Stimulated activated CD8-positive, alpha-beta memory T cell treated with anti-CD3 and anti-CD28 coated beads, Interleukin-7, amount 100 ng/mL, for 48 hours (primary cell): Measurements from ENCODE around the gene FSD2.
"Not testable (repeated sequence)": the region's sequence is repeated elsewhere in the genome, so short reads cannot be mapped to it uniquely, and the experiment has no call there.

Source experiments
- DNase-seq, 2 donors: peaks; one replicate each; pipeline ENCODE4 v3.0.0-alpha.2; 2020; ENCODE audit warnings: low read depth in 1 of 2; ENCODE audit errors: extremely low read depth in 1 of 2

FSD2 gene

DNA sequence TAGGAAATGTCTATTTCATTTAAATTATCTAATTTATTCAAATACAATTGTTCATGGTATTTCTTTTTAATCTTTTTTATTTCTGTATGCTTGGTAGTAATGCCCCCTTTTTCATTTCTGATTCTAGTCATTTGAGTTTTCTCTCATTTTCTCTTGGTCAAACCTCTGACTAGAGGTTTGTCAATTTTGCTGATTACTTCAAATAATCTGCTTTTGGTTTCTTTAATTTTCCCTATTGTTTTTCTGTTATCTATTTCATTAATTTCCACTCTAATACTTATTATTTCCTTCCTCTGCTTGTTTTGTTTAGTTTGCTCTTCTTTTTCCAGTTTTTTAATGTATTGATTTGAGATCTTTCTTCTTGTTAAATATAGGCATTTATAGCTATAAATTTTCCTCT lies 12.1 kb downstream of the FSD2 start:
- DNase-seq, result no peak

DNA sequence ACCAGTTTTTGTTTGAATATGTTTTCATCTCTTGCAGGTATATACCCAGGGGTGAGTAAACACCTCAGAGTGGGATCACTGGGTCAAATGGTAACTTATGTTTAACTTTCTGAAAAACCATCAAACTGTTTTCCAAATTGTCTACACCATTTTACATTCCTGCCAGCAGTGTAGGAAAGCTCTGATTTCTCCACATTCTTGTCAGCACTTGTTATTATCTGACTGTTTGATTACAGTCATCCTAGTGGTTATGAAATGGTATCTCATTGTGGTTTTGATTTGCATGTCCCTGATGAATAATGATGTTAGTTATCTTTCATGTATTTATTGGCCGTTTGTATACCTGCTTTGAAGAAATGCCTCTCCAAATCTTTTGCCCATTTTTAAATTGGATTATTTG lies 13.8 kb downstream of the FSD2 start:
- DNase-seq, result no peak

DNA sequence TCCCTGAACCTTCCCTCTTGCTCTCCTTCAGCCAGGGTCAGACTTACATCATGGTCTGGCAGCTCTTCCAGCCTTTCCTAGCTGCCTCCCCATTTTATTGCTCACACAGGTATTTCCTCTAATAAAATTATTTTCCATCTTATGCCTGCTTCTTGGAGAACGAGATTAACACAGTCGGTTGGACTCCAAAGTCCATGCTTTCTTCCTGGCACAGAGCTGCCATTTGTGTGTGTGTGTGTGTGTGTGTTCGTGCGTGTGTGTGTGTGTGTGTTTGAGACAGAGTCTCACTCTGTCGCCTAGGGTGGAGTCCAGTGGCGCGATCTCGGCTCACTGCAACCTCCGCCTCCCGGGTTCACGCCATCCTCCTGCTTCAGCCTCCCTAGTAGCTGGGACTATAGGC lies 15.5 kb downstream of the FSD2 start:
- no peak for DNase-seq

DNA sequence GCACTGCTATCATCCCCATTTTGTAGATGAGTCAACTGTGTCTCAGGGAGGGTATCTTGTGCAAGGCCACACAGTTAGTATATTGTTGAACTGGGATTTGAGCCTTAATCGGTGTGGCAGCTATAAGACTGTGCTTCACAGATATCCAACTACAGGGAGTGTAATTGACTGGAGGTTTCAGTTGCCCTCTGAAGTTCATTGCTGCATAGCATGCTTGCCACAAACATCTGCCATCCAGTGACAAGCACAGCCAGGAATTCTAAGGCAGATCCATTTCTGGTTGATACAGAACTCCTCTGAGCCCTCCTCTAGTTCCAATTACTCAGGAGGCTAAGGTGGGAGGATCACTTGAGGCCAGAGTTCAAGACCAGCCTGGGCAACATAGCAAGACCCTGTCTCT lies 16.4 kb downstream of the FSD2 start:
- DNase-seq, result no peak

DNA sequence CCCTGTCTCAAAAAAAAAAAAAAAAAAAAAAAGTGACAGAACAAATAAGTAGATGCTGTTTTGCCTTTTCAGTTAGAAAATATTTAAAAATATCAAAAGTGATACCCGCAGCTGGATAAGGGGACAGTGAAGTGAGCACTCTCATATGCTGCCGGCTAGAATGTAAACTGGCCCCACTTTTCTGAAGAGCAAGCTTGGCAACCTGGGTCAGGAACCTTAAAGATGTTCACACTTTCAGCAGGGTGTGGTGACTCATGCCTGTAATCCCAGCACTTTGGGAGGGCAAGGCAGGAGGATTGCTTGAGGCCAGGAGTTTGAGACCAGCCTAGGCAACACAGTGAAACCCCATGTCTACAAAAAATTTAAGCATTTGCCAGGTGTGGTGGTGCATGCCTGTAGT lies 17.4 kb downstream of the FSD2 start:
- no peak for DNase-seq

DNA sequence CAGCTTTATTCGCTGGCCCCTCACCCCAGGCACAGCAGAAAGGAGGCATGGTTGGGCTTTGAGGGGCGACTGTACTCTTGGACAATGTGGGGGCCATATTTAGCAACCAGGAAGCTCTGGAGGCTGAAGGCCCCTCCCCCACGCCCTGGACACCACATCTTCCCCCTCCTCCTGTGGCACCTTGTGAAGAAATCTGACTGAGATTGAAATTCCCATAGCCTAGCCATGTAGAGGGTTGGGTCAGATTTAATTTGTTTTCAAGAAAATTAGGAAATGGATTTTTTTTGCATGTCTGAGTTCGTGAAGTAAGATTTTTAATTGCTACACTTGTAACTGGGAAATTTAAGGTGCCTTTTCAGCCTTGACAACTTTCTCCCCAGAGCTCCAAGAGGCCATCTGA lies 24.5 kb downstream of the FSD2 start:
- no peak for DNase-seq

DNA sequence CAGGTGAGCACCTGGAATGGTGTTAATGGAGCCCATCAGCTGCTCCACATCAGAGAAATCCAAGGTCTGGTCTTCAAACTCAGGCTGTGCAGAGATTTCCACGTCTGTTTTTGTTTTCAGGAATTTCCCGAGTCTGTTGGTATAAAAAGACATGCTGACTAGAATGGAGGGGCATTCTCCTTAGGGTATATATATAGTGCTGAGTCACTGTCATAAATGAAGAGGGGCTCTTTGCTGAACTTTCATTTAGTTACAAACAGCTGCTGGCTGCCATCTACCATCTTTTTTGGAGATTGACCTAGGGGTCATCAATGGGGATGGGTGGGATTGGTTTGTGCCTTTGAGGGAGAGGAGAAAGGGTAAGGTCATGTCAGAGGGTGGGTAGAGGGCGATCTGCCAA lies 27.1 kb downstream of the FSD2 start:
- DNase-seq, result no peak

DNA sequence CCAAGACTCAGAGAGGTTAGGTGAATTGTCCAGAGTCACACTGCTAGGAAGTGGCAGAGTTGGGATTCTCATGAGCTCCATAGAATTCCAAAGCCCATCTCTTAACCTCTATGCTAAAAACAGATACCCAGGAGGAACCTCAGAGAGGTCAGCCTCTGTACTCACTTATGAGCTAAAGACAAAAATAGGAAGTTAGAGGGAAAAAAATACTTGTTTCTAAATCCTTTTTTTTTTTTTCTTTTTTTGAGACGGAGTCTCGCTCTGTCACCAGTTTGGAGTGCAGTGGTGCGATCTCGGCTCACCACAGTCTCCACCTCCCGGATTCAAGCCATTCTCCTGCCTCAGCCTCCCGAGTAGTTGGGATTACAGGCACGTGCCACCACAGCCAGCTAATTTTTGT lies 31.4 kb downstream of the FSD2 start:
- DNase-seq, result no peak

DNA sequence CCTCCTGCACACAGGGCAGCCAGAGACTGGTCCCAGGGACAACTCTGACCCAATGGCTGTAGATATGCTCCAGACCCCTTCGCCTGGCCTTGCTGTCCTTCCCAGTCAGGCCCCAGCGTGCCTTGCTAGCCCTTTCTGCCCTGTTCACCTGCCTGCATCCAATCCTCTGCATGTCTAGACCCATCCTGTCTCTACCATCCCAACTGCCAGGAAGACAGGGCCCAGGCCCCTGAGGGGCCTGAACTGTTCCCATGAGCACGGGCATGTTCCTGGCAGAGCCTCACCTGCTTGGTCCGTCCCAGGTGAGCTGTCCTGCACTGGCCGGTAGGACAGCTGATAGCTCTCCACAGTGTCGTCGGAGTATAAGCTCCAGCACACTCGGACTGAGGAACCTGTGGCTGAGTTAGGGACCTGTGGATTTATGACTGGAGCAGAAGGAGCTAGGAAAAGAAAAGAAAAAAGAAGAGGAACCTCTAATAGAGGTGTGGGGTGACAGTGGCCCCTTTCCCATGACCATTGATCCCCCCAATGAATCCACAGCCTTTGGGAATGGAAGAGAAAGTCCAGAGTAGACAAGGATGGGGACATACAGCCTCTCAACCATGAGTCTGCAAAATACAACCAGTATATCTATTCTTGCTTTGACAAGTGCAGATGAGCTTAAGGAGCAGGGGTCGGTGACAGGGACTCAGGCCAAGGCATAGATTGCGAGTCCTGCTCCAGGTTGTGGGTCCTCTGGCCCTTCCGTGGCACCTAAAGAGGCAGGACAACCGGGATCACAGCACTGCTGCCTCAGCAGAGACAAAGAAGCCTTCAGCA lies 33.9 kb downstream of the FSD2 start:
- DNase-seq, result no peak

DNA sequence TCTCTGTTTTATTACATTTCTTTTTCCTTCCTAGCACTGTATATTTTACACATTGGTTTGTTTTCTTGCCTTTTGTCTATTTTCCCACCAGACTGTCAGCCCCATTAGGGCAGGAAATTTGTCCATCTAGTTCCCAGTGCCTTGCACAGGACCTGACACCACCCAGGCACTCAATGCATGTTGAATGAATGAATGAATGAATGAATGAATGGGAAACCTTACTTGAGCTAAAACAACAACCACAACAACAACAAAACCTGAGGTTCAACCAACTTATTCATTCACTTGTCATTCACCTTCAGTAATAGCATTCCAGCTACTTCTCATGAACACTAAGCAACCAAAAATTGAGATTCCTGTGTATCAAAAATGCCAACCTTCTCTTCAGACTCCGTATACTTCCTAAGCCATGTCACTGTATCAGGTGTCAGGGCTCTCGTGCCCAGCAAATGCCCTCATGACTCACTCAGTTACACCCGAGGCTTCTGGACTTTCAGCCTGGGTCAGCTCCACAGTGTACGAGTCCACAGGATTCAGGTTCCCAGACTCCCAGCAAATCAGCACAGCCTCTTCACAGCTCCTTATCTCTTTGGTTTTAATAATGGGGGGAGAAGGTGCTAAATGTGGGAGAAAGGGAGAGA lies 37.3 kb downstream of the FSD2 start:
- no peak for DNase-seq

DNA sequence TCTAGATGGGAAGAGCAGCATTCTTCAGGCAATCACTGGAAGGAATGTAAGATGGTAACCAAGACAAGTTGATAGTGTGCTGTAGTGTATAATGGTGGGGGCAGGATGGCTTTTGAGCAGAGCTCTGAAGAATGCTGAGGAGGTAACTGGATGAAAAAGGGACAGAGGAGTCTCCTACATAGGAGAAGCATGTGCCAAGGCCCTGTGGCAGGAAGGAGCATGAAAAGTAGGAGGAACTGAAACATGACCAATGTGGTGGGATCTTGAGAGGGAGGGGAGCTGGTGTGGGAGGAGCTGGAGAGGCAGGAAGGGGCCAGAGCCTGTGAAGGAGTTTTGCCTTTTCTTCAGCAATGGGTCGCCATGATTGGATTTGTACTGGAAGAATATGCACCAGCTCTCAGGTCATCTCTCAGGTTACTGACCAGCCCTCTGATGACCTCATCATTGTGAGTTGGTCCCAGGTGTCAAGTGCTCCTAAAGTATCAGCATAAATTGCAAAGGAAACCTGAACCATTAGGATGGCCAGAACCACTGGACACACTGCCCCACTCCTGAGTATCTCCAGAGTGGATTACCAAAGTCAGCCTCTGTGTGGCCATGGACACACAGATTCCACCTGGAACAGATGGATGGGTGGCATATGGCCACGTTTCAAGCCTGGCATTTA lies 38.6 kb downstream of the FSD2 start:
- no peak for DNase-seq

DNA sequence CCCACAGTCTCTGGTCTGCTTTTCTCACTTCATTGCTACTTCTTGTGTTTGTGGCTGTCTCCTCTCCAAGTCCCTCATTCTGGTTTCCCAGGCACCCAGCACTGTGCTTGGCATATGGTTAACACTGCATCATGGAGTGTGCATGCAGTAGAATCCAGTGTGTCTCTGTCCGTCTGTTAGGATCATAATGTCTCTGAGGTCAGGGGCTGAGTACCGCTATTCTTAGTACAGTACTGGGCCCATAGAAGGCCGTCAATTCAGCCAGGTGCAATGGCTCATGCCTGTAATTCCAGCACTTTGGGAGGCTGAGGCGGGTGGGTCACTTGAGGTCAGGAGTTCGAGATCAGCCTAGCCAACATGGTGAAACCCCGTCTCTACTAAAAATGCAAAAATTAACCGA lies 39.7 kb downstream of the FSD2 start:
- not testable (repeated sequence) for DNase-seq

DNA sequence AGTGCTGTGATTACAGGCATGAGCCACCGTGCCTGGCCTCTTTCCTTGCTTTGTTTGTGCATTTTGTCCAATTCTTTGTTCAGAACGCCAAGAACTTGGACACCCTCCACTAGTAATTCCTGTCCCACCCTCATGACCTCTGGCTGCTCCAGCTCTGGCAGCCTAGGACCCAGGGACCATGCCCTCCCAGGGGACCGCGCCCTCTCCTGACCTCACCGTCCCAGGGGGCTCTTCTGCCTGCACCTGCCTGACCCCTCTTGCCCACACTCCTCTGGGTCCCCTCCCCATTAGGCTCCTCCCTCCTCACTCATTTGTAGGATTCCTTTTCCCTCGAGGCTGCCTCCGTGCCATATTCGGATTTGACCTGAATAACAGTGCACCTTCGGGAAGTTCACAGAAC lies 41.1 kb downstream of the FSD2 start:
- DNase-seq, result no peak

DNA sequence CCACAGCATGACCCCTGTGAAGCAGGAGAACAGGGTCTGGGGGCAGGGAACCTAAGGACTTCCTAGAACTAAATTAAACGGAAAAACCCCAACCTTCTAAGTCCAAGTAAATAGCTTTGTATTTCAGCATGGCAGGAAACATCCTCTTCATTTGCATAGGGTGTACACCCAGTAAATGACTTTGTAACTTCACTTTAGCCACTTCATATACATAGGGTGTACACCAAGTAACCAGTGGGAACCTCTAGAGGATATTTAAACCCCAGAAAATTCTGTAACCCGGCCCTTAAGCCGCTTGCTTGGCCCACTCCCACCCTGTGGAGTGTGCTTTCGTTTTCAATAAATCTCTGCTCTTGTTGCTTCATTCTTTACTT lies 41.8 kb downstream of the FSD2 start:
- DNase-seq, result no peak

DNA sequence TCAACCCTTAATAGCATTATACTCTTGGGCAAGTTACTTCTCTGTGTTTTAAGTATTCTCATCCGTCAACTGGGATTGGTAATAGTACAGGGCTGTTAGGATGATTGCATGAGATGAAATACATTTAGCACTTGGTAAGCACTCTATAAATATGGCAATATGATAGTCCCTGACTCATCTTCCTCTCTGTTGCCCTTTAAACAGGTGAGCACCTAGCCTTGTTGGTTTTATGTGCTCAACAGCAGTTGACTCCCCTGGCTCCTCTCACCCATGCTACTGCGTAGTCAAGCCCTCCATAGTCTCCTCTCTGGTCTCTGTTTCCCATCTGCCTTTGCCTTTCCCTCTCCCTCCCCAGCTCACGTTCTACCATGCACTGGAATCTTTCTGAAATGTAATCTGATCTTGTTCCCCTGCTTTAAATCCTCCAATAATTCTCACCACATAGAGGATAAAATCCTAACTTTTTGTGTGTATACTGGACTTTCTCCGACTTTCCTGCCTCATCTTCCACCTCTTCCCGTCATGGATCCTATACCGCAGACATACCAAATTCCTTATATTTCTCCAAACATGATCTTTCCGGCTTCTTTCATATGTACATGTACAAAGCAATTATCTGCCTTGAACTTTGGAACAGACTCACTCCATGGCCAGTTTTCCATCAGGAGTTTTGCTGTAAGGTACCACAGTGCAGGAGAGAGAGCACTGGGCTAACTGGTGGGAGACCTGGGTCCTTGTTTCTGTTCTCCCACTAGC lies 42.3 kb downstream of the FSD2 start:
- DNase-seq, result no peak

DNA sequence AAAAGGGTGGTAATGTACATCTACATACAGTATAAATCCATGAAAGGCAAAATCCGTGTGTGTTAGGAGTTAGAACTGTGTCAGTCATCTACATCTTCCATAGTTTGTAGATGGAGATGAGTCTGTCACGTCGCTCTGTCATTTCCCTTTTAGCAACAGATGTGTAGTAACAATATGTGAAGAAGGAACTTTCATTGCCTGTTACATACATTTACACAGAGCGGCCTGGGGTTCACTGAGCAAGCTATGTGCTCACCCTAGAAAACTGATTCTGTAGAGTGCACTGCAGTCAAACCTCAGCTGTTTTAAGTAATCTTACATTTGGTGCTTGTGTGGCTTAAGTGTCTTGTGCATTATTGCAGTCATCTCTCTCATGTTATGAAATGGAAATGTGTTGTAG lies 54.6 kb downstream of the FSD2 start:
- DNase-seq, result no peak

DNA sequence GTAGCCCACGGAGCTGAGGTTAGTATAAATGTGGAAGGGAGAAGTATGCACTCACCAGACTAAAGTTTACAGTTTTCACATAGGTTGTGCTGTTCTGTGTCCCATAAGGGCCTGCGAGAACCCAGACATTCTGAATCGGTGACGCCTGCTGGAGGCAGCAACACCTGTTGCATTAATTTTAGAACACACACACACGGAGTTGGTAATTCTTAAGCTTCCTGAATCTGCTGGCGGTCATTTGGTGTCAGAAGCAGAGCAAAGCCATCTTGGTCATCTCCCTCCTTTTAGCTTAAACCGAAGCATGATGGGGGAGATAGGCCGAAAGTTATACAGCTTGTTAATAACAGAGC lies 55.1 kb downstream of the FSD2 start:
- no peak for DNase-seq

DNA sequence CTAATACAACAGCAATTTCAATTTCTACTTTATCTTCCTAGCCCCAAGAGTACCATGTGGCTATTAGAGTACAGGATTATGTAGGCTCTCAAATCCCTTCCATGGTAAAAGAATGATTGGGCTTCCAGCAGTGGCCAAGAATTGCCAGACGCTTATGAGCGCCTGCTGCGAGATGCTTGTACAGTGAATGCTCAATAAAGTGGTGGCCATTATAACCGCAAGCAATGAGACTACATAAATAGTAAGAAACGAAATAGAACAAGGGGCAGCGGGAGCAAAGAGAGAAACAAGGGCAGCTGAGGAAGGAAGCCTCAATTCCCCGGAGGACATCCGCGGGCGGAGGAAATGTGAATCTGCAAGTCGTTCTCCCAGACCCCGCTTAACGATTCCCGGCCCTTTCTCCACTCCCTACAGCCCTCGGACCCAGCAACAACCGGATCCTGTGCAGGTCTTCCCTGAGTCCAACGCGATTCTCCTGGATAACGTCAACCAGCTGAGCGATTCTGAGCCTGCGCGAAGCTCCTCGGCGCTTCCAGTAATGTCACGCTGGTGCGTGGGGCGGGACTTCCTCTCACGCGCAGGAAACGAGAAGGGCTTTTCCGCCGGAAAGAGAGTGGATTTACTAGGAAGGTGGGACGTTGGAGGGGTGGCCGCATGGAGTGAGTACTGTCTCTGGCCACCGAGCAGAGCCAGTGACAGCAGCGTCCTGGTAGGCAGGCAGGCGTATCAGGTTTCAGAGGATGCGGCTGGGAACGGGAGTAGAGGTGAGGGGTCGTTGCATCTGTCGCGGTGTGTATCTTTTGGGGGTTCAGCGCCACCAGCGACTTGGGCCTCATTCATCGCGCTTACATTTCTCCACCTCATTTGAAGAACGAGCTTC lies 55.7 kb downstream of the FSD2 start:
- DNase-seq, result peak; percentile 75 to 87

DNA sequence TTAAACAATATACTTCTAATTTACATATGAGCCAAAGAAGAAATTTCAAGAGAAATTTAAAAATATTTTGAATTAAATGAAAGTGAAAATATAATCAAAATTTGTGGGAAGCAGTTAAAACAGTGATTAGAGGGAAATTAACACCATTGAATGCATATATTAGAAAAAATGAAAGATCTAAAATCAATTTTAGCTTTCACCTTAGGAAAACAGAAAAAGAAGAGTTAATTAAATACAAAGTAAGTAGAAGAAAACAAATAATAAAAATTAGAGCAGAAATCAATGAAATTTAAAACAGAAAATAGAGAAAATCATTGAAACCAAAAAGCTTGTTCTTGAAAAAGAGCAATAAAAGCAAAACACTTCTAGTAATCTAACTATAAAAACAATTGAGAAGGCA lies 57.6 kb downstream of the FSD2 start:
- DNase-seq, result no peak

DNA sequence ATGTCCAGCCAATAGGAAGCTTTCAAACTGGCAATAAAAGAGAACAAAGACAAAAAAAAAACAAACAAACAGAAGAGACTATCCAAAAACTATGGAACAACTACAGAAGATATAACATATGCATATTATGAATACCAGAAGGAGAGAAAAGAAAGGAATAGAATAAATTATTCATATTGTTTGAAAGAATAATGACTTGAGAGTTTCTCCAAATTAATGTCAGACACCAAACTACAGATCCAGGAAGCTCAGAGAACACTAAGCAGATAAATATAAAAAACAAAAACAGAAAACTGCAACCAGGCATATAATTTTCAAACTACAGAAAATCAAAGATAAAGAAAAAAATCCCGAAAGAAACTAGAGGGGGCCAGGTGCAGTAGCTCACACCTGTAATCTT lies 62.1 kb downstream of the FSD2 start:
- no peak for DNase-seq

DNA sequence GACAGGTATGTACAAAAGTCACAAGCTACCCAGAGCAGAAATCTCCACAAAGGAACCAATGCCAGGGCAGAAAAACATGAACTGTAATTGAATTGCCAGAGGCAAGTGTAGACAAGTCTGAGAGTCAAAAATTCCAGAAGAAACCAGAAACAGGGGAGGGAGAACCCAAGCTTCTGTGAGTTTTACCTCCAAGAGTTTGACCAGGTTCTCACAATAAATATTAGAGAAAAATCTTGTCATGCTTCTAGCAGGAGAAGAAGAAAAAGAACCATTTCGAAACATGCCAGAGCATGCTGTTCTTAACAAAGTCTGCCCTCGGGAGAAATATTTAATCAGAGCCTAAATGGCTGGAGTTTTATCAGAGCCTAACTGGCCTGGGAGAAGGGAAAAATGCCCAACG lies 63.7 kb downstream of the FSD2 start:
- no peak for DNase-seq
